HG03378 (cell line): ENCODE data around the gene LCE5A.
"Not testable (repeated sequence)": the region's sequence is repeated elsewhere in the genome, so short reads cannot be mapped to it uniquely, and the experiment has no call there.

ENCODE experiments used
- ATAC-seq: cut with Tn5 transposase; IDR thresholded peaks from one replicate; pipeline ENCODE4 v1.9.1; 2021; ENCODE audit warnings: mild to moderate bottlenecking, moderate library complexity; ENCODE audit not compliant: unreplicated experiment

The LCE5A gene

DNA sequence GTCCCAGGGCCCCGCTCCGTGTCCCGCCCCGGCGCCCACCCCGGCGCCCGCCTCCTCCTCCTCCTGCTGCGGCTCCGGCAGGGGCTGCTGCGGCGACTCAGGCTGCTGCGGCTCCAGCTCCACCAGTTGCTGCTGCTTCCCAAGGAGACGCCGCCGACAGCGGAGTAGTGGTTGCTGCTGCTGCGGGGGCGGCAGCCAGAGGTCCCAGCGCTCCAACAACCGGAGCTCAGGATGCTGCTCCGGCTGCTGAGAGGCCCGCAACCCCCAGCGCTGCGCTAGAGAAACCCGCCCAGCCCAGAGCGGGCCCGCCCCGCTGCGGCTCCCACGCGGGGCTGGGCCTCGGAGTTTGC, 4.8 kb downstream of the LCE5A start:
- ATAC-seq, result no peak

DNA sequence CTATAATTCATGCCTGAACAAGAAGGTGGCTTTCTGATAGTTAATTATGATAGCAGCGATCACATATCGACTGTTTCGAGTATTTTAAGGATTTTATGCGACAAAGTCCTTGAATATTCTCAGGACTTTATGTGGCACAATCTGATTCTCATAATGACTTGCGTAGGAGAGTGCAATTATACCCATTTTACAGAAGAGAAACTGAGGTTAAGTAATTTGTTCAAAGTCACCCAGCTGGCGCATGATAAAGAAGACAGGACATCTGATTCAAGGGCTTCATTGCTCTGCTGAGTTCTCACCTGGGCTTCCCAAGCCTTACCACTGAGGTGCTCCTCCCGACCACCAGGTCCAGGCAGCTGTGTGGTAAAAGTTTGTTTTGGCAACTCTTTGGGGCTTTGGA, 5.5 kb downstream of the LCE5A start:
- ATAC-seq, result no peak

DNA sequence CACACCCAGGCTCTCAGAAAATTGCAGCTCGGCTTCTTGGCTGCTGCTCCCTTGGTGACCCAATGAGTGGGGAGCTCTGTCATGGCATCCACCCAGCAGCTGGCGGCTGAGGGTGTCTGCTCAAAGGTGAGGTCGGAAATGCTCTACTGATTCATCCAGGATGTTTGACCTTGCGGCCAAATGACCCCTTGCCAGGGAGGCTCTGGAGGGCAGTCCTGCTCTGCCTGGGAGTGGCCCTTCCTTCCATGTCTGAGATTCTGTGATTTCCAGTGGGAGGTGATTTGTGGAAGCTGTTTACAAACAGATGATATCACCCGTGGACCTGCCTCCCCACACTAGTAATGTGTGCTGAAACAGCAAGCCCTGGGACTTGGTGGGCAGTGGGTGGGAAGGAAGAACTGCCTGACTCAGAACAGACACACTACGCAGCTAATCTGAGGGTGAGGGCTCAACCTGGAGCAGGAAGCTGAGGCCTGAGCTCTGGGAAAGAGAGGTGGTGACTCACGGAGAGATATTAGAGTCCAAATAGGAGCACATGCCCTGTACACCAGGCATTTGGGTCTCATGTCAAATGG, 6.7 kb downstream of the LCE5A start:
- no peak for ATAC-seq

GRCh38 chr1:152519851-152520250, 9.2 kb downstream of the LCE5A start:
- no peak for ATAC-seq

DNA sequence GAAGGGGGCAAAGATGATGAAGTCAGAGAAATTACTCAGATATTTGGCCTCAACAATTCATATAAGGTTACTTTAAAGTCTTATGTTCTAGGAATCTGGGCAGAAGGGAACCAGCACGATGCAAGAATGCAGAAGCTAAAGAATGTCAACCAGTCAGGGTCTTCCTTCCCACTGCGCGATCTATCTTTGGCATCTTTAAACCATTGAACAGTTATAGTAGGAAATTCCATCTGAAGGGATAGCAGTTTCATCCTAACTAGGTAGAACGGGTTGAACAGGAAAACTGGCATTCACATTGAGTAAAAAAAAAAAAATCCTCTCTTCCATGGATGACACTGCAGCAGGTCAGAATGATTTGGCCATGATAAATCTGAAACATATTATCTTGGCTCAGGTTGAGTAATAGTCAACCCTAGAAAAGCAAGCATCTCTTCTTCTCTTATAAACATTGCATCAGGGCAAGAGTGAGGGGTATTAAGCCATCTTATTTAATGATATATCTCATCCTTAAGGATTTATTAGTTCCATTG, 10.0 kb downstream of the LCE5A start:
- no peak for ATAC-seq

DNA sequence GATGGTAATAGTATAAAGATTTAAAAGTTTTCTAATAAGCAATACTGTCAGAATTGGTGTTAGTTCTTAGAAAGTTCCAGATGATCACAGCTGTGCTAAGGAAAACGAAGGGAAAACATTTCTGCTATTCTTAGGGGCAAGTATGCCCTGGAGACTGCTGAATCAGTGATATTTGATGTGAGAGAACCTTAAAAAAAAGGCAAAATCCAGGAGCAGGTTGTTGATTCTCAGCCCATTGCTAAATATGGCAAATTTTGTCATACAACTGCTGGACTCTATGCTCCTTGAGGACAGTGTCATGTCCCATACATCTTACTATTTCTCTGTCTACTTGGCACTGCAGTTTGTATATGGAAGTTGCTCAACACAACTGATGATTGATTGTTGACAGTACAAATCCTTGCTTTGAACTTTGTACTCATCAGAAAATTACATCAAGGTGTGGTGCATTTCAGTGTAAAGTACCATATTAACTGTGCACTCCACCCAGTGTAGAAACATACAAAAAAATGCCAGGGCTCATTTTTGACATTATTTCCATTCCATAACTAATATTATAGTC, 14.6 kb downstream of the LCE5A start:
- no peak for ATAC-seq

GRCh38 chr1:152533327-152533938, 22.8 kb downstream of the LCE5A start:
- ATAC-seq, result no peak

GRCh38 chr1:152535774-152536173, 25.2 kb downstream of the LCE5A start:
- no peak for ATAC-seq

GRCh38 chr1:152537496-152537895, 26.9 kb downstream of the LCE5A start:
- ATAC-seq, result no peak

DNA sequence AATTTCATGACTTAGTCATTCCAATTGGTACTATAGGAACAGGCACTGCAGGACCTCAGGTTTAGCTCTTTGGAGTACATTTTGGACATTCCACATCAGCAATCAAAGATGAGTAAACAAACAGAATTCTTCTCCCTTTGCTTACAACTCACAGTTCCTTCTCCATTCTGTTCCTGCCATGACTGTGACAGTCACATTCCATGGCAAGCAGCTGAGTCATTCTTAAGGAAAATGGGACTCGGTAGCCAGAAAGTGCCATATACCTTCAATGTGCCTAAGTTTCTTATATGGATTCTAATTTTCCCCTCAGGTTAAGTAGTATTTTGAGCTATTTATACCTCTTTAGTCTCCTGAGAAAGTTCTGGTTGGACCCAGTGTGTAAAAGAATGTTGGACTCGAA, 29.3 kb downstream of the LCE5A start:
- ATAC-seq, result no peak

DNA sequence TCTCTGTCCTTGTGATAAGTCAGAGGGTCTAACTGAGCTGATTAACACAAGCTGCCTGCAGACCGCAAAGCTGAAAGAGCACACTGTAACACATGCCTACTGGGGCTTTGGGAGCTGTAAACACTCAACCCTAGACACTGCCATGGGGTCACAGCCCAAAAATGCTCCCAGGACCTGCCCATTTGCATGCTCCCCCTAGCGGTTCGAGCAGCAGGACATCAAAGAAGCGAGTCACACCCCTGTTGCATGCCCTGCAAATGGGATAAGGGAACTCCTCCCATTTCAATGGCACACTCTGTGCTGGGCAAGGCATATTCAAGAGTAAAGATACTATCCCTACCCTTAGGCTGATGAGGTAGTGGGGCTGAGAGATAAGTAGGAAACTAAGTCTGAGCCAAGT, 33.2 kb downstream of the LCE5A start:
- ATAC-seq, result no peak

DNA sequence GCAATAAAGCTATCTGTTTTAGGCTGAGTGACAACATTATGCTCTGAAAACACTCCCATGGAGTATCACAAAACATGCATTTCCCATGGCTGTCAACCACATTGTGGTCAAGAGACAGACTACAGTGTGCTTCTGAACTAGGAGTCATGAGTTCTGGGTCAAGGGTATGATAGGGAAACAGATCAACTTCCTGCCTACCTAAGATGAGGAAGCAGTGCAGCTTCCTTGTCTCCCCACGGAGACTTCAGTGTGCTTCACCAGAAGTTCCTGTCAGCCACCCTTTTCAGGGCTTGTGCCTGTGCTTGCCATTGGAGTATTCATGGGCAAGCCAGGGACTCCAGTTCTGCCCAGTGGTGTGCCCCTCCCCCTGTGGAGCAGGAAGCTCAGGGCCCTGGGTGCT, 36.1 kb downstream of the LCE5A start:
- ATAC-seq, result no peak

DNA sequence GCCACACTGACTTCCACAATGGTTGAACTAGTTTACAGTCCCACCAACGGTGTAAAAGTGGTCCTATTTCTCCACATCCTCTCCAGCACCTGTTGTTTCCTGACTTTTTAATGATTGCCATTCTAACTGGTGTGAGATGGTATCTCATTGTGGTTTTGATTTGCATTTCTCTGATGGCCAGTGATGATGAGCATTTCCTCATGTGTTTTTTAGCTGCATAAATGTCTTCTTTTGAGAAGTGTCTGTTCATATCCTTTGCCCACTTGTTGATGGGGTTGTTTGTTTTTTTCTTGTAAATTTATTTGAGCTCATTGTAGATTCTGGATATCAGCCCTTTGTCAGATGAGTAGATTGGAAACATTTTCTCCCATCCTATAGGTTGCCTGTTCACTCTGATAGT, 37.8 kb downstream of the LCE5A start:
- not testable (repeated sequence) for ATAC-seq
